ENCODE measurements around the gene PSMD8. TPM values are rescaled to one million over a fixed set of nuclear protein-coding genes. Genes with fewer than 3 reads are reported as not detected.

Gene PSMD8
- total RNA-seq, 2 donors from 2014 or later = 49.4 to 68.7 TPM

DNA sequence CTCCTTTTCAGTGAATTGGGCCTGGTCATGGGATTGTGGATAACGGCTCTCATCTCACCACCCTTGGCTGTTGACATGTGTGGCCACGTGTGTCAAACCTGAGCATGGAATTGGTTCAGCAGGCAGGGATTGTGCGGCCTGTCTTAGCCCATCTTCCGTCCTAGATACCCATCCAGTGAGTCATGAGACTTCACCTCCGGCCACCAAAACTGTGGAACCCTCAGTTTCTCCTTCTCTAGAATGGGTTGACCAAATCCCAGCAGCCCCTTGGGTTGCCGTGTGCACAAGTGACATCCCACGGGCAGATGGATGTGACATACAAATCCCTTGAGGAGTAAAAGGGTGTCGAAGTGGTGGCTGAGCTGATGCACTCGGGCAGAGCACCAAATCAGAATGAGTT, 6.8 kb downstream of the PSMD8 start:
- ATAC-seq (no peak), DNase-seq (no peak)
- no peaks in the 10 kb centered on the region for H3K27me3 ChIP-seq
- no peak overlapping the region for H3K27ac ChIP-seq
- H3K9me3 ChIP-seq = no peaks in the 10 kb centered on the region
- peaks cover 12 to 34% of the 10 kb centered on the region in 2 donors for H3K36me3 ChIP-seq (replicated peaks in 1 of 2; ENCODE audit: insufficient read depth in 1 of 2, low read depth in 2 of 2)
- no peak overlapping the region for H3K4me3 ChIP-seq
- peaks cover 8% of the 10 kb centered on the region for H3K4me1 ChIP-seq
- TF ChIP-seq, protein P1, sequence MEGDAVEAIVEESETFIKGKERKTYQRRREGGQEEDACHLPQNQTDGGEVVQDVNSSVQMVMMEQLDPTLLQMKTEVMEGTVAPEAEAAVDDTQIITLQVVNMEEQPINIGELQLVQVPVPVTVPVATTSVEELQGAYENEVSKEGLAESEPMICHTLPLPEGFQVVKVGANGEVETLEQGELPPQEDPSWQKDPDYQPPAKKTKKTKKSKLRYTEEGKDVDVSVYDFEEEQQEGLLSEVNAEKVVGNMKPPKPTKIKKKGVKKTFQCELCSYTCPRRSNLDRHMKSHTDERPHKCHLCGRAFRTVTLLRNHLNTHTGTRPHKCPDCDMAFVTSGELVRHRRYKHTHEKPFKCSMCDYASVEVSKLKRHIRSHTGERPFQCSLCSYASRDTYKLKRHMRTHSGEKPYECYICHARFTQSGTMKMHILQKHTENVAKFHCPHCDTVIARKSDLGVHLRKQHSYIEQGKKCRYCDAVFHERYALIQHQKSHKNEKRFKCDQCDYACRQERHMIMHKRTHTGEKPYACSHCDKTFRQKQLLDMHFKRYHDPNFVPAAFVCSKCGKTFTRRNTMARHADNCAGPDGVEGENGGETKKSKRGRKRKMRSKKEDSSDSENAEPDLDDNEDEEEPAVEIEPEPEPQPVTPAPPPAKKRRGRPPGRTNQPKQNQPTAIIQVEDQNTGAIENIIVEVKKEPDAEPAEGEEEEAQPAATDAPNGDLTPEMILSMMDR (IDR thresholded peaks at IDR 0.05) = no peak
- TF ChIP-seq POLR2A (IDR thresholded peaks at IDR 0.05) = no peak
- 97% methylated on average over 9 of the region's 9 CpGs for WGBS, 2 donors
- intact Hi-C loops (cut with DNase I) = no loop called here

DNA sequence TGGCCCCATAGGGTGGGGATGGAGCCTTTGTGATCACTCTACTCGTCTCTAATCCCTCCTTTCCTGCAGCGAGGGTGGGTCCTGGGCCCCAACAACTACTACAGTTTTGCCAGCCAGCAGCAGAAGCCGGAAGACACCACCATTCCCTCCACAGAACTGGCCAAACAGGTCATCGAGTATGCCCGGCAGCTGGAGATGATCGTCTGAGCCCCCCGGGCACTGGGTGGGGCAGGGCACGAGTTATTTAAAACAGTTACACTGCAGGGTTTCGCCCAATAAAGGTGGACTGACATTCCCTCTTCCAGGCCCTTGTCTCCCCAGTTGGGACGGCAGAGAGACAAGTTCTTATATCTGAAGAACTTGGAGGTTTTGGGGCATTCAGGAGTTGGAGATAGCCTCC, 8.8 kb downstream of the PSMD8 start:
- Histone ChIP-seq H3K4me3 (no peak overlapping the region), H3K9me3 (no peaks in the 10 kb centered on the region), H3K4me1 (peaks cover 19% of the 10 kb centered on the region), H3K36me3 (replicated peaks in 1 of 2; ENCODE audit: insufficient read depth in 1 of 2, low read depth in 2 of 2) (peaks cover 12 to 34% of the 10 kb centered on the region in 2 donors), H3K27ac (no peak overlapping the region), H3K27me3 (no peaks in the 10 kb centered on the region)
- WGBS, 2 donors = 87 to 100% methylated on average over 1 to 10 of the region's 10 CpGs
- intact Hi-C loops (cut with DNase I) = no loop called here
- DNase-seq (no peak), ATAC-seq (no peak)
- TF ChIP-seq POLR2A (IDR thresholded peaks at IDR 0.05) = no peak
- TF ChIP-seq, protein P1 (IDR thresholded peaks at IDR 0.05) = no peak

DNA sequence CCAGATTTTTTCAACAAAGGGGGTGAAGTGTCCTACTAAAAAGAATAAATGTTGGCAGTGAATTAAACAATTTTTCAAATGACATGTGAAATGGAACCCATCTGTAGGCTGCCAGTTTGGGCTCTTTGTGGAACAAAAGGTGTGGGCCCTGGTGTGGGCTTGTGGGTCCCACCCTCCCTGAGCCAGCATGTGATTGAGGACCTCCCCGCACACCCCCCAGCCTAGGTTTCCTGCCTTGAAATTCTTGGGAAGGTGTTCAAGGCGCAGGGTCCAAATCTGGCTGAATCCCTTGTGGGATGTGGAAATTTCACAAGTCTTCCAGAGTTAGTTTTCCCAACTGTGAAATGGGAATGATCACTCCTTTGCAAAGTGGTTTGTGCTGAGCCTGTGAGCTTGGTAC, 9.4 kb downstream of the PSMD8 start:
- ATAC-seq (no peak), DNase-seq (no peak)
- TF ChIP-seq, protein P1 (IDR thresholded peaks at IDR 0.05) = no peak
- TF ChIP-seq POLR2A (IDR thresholded peaks at IDR 0.05) = no peak
- Histone ChIP-seq H3K27ac (no peak overlapping the region), H3K36me3 (replicated peaks in 1 of 2; ENCODE audit: insufficient read depth in 1 of 2, low read depth in 2 of 2) (peaks cover 12 to 34% of the 10 kb centered on the region in 2 donors), H3K27me3 (no peaks in the 10 kb centered on the region), H3K4me3 (no peak overlapping the region), H3K4me1 (peaks cover 24% of the 10 kb centered on the region), H3K9me3 (no peaks in the 10 kb centered on the region)
- intact Hi-C loops (cut with DNase I) = no loop called here
- 90 to 100% methylated on average over 1 to 2 of the region's 2 CpGs for WGBS, 2 donors

DNA sequence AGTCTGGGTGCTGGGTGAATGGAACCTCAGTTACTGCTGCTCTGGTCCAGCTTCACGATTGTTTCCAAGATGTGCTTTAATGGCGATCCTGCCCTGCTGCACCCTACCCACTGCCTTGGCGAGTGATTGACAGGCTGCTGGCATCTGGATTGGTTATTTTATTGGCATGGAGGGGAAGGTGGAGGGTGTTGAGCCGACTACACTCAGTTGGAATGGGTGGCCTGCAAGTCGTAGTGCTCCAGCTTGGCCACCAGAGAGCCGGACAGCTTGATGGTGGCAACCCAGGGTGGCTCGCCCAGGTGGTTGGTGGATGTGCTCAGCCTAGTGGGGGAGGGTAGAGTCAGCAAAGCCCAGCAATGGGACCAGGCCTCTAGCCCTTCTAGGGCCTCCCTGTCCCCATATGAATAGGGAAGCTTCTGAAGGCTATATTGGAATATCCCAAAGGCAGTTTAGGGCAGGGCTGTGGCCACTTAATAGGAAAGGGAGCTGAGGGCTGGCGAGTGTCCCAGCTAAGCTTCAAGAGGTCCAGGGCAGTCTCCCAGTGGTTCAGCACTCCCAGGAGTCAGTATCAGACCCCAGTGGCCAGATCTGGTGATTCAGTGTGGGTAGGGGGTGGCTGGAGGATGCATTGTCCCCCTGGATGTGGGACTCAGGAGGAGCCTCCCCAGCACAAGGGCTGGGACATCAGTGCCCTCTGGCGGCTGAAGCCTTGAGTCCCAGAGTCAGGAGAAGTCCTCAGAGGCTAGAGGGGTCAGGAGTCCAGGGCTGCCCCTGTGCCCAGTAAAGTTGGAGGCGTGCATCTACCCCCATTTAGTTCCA, 10.0 kb downstream of the PSMD8 start:
- peaks cover 12 to 27% of the 10 kb centered on the region in 2 donors for H3K36me3 ChIP-seq (replicated peaks in 1 of 2; ENCODE audit: insufficient read depth in 1 of 2, low read depth in 2 of 2)
- H3K27ac ChIP-seq = no peak overlapping the region
- H3K9me3 ChIP-seq = no peaks in the 10 kb centered on the region
- ATAC-seq = no peak
- WGBS, 2 donors = 74 to 80% methylated on average over 4 to 10 of the region's 10 CpGs
- TF ChIP-seq, protein P1 (IDR thresholded peaks at IDR 0.05) = no peak
- no peak for TF ChIP-seq POLR2A (IDR thresholded peaks at IDR 0.05)
- no peak overlapping the region for H3K4me3 ChIP-seq
- DNase-seq = no peak
- no peaks in the 10 kb centered on the region for H3K27me3 ChIP-seq
- H3K4me1 ChIP-seq = peaks cover 29% of the 10 kb centered on the region
- intact Hi-C loops (cut with DNase I) = no loop called here

Measured in body of pancreas (tissue), 4 donors.